ENCODE results near the gene RAD52.
A peak's percentile ranks its signal among the peaks of the same experiment; 100 is the strongest.

DNA sequence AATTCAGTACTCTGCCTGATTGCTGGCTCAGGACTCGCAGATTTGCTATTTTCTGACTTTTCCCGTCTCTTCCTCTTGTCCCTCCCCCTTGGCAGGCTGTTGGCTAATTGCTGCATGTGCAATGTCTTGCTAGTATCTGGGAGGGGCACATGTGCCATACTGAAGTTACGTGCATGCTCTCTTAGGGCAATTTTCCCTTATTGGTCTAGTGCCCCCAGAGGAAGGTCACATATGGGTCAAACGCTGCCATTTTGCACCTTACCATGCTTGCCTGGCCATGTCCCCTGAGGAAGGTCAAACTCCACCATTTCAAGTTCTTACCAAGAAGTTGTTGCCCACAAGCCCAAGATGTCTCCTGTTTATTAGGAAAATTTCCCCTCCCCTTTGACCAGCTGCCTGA is 27.7 kb upstream of the RAD52 start:
- TF ChIP-seq, protein P1, sequence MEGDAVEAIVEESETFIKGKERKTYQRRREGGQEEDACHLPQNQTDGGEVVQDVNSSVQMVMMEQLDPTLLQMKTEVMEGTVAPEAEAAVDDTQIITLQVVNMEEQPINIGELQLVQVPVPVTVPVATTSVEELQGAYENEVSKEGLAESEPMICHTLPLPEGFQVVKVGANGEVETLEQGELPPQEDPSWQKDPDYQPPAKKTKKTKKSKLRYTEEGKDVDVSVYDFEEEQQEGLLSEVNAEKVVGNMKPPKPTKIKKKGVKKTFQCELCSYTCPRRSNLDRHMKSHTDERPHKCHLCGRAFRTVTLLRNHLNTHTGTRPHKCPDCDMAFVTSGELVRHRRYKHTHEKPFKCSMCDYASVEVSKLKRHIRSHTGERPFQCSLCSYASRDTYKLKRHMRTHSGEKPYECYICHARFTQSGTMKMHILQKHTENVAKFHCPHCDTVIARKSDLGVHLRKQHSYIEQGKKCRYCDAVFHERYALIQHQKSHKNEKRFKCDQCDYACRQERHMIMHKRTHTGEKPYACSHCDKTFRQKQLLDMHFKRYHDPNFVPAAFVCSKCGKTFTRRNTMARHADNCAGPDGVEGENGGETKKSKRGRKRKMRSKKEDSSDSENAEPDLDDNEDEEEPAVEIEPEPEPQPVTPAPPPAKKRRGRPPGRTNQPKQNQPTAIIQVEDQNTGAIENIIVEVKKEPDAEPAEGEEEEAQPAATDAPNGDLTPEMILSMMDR (IDR thresholded peaks at IDR 0.05; ENCODE audit: low read depth, low read length): peak; percentile 16; the same call in 1 of the 2 replicates
- no peak for TF ChIP-seq EZH2phosphoT487 (IDR thresholded peaks at IDR 0.05; ENCODE audit: low read depth)
